DOHH2 (cell line): ENCODE results near the gene AP2M1.

Experiments used
- H3F3A ChIP-seq: fragments of 200-600 bp; sonication (generic), shearing (Covaris generic); 2 replicates; pipeline ENCODE4 v1.6.0; 2016; ENCODE audit warnings: antibody characterized with exemption, mild to moderate bottlenecking; ENCODE audit not compliant: control insufficient read depth, insufficient read depth
- H3K27ac ChIP-seq: fragments of 200-600 bp; sonication (generic); 2 replicates; pipeline ENCODE4 v1.5.1; 2014; ENCODE audit warnings: low read depth, mild to moderate bottlenecking, low read length, moderate library complexity
- H3K27me3 ChIP-seq: fragments of 200-600 bp; sonication (generic); 2 replicates; pipeline ENCODE4 v1.6.1; 2014; ENCODE audit warnings: mild to moderate bottlenecking, low read length, mixed read lengths; ENCODE audit not compliant: control insufficient read depth
- H3K36me3 ChIP-seq: fragments of 200-600 bp; sonication (generic); 2 replicates; pipeline ENCODE4 v1.6.1; 2014; ENCODE audit warnings: mild to moderate bottlenecking, low read length, moderate library complexity, mixed read lengths; ENCODE audit not compliant: control insufficient read depth
- H3K4me1 ChIP-seq: fragments of 200-600 bp; sonication (generic); 2 replicates; pipeline ENCODE4 v1.6.1; 2014; ENCODE audit warnings: mild to moderate bottlenecking, low read length, mixed read lengths; ENCODE audit not compliant: control insufficient read depth
- H3K4me2 ChIP-seq: fragments of 200-600 bp; sonication (generic); 2 replicates; pipeline ENCODE4 v1.6.0; 2014; ENCODE audit warnings: mild to moderate bottlenecking, low read length, moderate library complexity
- H3K4me3 ChIP-seq: fragments of 200-600 bp; sonication (generic); 2 replicates; pipeline ENCODE4 v1.5.1; 2014; ENCODE audit warnings: mild to moderate bottlenecking, low read length, mixed read lengths
- H3K79me2 ChIP-seq: fragments of 200-600 bp; sonication (generic); 2 replicates; pipeline ENCODE4 v1.6.1; 2014; ENCODE audit warnings: mild to moderate bottlenecking, low read length, mixed read lengths; ENCODE audit not compliant: control insufficient read depth
- H3K9me2 ChIP-seq: fragments of 200-600 bp; sonication (generic); replicated peaks from 2 replicates; pipeline ENCODE4 v1.6.1; 2014; ENCODE audit warnings: mild to moderate bottlenecking, low read length, mixed read lengths; ENCODE audit not compliant: control insufficient read depth
- H3K9me3 ChIP-seq: fragments of 200-600 bp; sonication (generic); 2 replicates; pipeline ENCODE4 v1.6.1; 2014; ENCODE audit warnings: antibody characterized with exemption, low read length, mixed read lengths; ENCODE audit not compliant: control insufficient read depth, insufficient read depth
- H4K20me1 ChIP-seq: fragments of 200-600 bp; sonication (generic); 2 replicates; pipeline ENCODE4 v1.6.0; 2014; ENCODE audit warnings: low read depth, mild to moderate bottlenecking, antibody characterized with exemption, low read length, moderate library complexity; ENCODE audit not compliant: control insufficient read depth, insufficient read depth
- CTCF ChIP-seq: fragments of 200-600 bp; sonication (generic); IDR thresholded peaks from one replicate; pipeline ENCODE4 v1.5.1; 2014; ENCODE audit warnings: antibody characterized with exemption, mild to moderate bottlenecking, low read depth, low read length; ENCODE audit not compliant: poor library complexity, severe bottlenecking
- EZH2phosphoT487 ChIP-seq: fragments of 200-600 bp; sonication (generic); IDR thresholded peaks from 2 replicates; pipeline ENCODE4 v1.6.1; 2017; ENCODE audit warnings: borderline replicate concordance, mild to moderate bottlenecking, antibody characterized with exemption, low read length, moderate library complexity, mixed read lengths

Gene AP2M1

GRCh38 chr3:184229394-184230080 lies 54.9 kb downstream of the AP2M1 start, which contains the start of gene VWA5B2:
Gene VWA5B2, plus strand, starts transcription at chr3:184229585. Its CDS starts 944 bp downstream, at chr3:184230529.
- Histone ChIP-seq H3K4me2 (peak within 1 kb of the TSS; percentile 74), H3K79me2 (no peaks in the 10 kb centered on the region), H3K4me1 (peaks cover 24% of the 10 kb centered on the region), H3F3A (0 out of 2 replicates have a peak, but pooled peaks cover 3% of the 10 kb centered on the region), H3K27ac (no peak within 1 kb of the TSS), H4K20me1 (0 out of 2 replicates have a peak, but pooled peaks cover 6% of the 10 kb centered on the region), H3K36me3 (no peaks in the 10 kb centered on the region), H3K4me3 (peak within 1 kb of the TSS; percentile 65), H3K9me2 (no peaks in the 10 kb centered on the region), H3K27me3 (peaks cover 59% of the 10 kb centered on the region), H3K9me3 (no peaks in the 10 kb centered on the region)
- TF ChIP-seq CTCF (no peak), EZH2phosphoT487 (peak; percentile 65; the same call in 1 of the 2 replicates)

GRCh38 chr3:184230081-184230602 lies 55.5 kb downstream of the AP2M1 start:
- H3K9me2 ChIP-seq: no peaks in the 10 kb centered on the region
- H3K4me2 ChIP-seq: peak overlapping the region; percentile 74
- no peaks in the 10 kb centered on the region for H3K36me3 ChIP-seq
- peaks cover 59% of the 10 kb centered on the region for H3K27me3 ChIP-seq
- 0 out of 2 replicates have a peak, but pooled peaks cover 3% of the 10 kb centered on the region for H3F3A ChIP-seq
- H3K9me3 ChIP-seq: no peaks in the 10 kb centered on the region
- no peaks in the 10 kb centered on the region for H3K79me2 ChIP-seq
- H3K4me1 ChIP-seq: peaks cover 24% of the 10 kb centered on the region
- no peak overlapping the region for H3K27ac ChIP-seq
- H3K4me3 ChIP-seq: peak overlapping the region; percentile 65
- TF ChIP-seq EZH2phosphoT487 (no peak; the same call in 1 of the 2 replicates), CTCF (no peak)
- 0 out of 2 replicates have a peak, but pooled peaks cover 6% of the 10 kb centered on the region for H4K20me1 ChIP-seq

DNA sequence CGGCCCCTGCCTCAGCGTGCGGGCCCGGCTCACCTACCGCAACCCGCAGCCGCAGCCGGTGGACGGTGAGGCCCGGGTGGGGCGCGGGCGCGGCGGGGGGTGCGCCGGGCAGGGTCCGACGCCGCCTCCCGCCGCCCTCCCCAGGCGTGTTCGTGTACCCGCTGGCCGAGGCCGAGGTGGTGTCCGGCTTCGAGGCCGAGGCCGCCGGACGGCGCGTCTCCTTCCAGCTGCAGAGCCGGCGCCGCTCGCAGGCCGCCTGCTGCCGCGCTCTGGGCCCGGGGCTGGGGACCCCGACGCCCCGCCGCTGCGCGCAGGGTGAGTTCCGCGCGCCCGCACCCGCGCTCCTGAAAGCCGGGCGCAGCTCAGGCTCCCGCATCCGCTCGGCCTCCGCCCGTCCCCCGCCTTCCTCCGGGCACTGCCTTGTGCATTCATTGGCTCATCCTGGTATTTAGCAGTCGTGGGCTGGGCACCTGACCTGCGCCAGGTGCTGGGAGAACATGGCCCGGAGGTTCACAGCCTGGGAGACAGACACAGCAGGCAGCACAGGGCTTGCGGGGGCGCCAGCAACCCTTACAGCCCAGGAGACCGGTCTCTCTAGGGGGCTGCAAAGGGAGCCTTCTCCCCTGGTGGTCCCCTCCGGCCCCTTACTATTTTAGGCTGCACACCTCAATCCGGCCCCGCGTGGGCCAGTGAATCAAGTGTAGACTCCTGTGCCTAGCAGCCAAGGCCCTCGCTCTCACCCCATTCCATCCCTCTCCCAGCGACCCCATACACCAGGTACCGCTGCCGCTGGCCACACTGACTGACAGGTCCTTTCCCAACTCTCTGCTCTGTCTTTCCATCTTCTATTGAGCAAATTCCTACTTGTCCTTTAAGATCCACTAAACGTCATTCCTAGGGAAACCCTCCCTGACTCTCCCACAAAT lies 56.2 kb downstream of the AP2M1 start:
- H3K27ac ChIP-seq: no peak overlapping the region

More for the DNA sequence above, 56.2 kb downstream of the AP2M1 start:
- H3K27me3 ChIP-seq: peaks cover 59% of the 10 kb centered on the region
- H3K4me1 ChIP-seq: peaks cover 24% of the 10 kb centered on the region
- no peak for TF ChIP-seq CTCF
- TF ChIP-seq EZH2phosphoT487: 0 out of 2 replicates have a peak, but pooled peaks have one; percentile 38
- H3K4me2 ChIP-seq: peak overlapping the region; percentile 74; the same call in 1 of the 2 replicates
- H3K9me3 ChIP-seq: no peaks in the 10 kb centered on the region
- H3K4me3 ChIP-seq: no peak overlapping the region
- no peaks in the 10 kb centered on the region for H3K79me2 ChIP-seq
- H3F3A ChIP-seq: 0 out of 2 replicates have a peak, but pooled peaks cover 3% of the 10 kb centered on the region
- 0 out of 2 replicates have a peak, but pooled peaks cover 6% of the 10 kb centered on the region for H4K20me1 ChIP-seq
- no peaks in the 10 kb centered on the region for H3K36me3 ChIP-seq
- no peaks in the 10 kb centered on the region for H3K9me2 ChIP-seq
